Type B pancreatic cell (in vitro differentiated cells): ENCODE data around the gene ZNF829. TPM values are rescaled to one million over a fixed set of nuclear protein-coding genes. Genes with fewer than 3 reads are reported as not detected.

Experiments
- DNase-seq: peaks from one replicate; pipeline ENCODE4 v3.0.0; 2021; ENCODE audit warnings: mixed read lengths; ENCODE audit not compliant: unreplicated experiment; ENCODE audit errors: extremely low spot score
- H3K27ac Mint-ChIP-seq: 2 replicates; pipeline ENCODE4 v1.8.0; 2021; ENCODE audit warnings: mild to moderate bottlenecking, mixed read lengths
- H3K27me3 Mint-ChIP-seq: 2 replicates; pipeline ENCODE4 v1.8.0; 2021; ENCODE audit warnings: mixed read lengths
- H3K36me3 Mint-ChIP-seq: 2 replicates; pipeline ENCODE4 v1.8.0; 2021; ENCODE audit warnings: mixed read lengths
- H3K4me1 Mint-ChIP-seq: one replicate; pipeline ENCODE4 v1.8.0; 2021; ENCODE audit warnings: mixed read lengths; ENCODE audit not compliant: unreplicated experiment
- H3K4me3 Mint-ChIP-seq: 2 replicates; pipeline ENCODE4 v1.8.0; 2021; ENCODE audit warnings: mild to moderate bottlenecking, mixed read lengths
- H3K9me3 Mint-ChIP-seq: 2 replicates; pipeline ENCODE4 v1.8.0; 2021; ENCODE audit warnings: mixed read lengths
- CTCF ChIP-seq: fragments of 200-600 bp; sonication (generic); conservative IDR thresholded peaks from 2 replicates; pipeline ENCODE4 v1.5.0; 2021; ENCODE audit warnings: antibody characterized with exemption, mild to moderate bottlenecking
- total RNA-seq: library from RNA; stranded (reverse); gene quantifications from 2 replicates; pipeline ENCODE4 v1.2.1, GENCODE V29; 2021; ENCODE audit warnings: low replicate concordance

Gene ZNF829
- total RNA-seq, 1 donor from 2014 or later: 3.7 TPM

DNA sequence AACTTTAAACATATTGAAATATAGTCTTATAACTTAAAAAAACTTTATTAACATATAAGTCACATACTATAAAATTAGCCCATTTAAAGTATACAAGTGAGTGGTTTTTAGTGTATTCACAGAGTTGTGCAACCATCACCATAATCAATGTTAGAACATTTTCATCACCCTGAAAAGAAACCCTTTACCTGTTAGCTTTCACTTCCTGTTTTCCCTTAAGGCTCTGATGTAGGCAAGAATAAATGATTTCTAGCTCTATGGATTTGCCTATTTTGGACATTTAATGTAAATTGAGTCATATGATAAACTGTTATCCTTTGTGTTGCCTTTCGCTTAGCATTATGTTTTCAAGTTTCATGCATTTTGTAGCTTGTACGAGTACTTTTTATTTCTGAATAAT is 15.6 kb upstream of the ZNF829 start:
- DNase-seq: no peak
- Mint-ChIP-seq H3K9me3 (no peaks in the 10 kb centered on the region), H3K4me1 (no peaks in the 10 kb centered on the region), H3K36me3 (peaks cover 34% of the 10 kb centered on the region), H3K27ac (no peak overlapping the region), H3K27me3 (no peaks in the 10 kb centered on the region), H3K4me3 (no peak overlapping the region)
- TF ChIP-seq CTCF: no peak

DNA sequence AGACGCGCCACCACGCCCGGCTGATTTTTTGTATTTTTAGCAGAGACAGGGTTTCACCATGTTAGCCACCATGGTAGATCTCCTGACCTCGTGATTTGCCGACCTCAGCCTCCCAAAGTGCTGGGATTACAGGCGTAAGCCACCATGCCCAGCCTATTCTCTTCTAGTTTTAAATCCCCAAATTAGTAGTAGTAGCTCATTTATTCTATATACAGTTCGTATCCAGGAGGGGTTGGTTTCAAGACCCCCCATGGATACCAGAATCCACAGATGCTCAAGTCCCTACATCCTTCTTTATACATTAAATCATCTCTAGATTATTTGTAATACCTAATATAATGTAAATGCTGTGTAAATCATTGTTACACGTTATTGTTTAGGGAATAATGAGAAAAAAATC is 2.0 kb upstream of the ZNF829 start:
- DNase-seq: no peak
- peaks cover 4% of the 10 kb centered on the region for H3K9me3 Mint-ChIP-seq
- peaks cover 4% of the 10 kb centered on the region for H3K4me1 Mint-ChIP-seq
- peak overlapping the region; percentile 40 for H3K4me3 Mint-ChIP-seq
- H3K36me3 Mint-ChIP-seq: peaks cover 54% of the 10 kb centered on the region
- H3K27ac Mint-ChIP-seq: no peak overlapping the region
- no peaks in the 10 kb centered on the region for H3K27me3 Mint-ChIP-seq
- TF ChIP-seq CTCF: no peak

GRCh38 chr19:36916991-36917390 is 900 bp upstream of the ZNF829 start:
- Mint-ChIP-seq H3K27me3 (no peaks in the 10 kb centered on the region), H3K4me3 (peak overlapping the region; percentile 95), H3K36me3 (peaks cover 48% of the 10 kb centered on the region), H3K4me1 (peaks cover 4% of the 10 kb centered on the region), H3K9me3 (peaks cover 4% of the 10 kb centered on the region), H3K27ac (peak overlapping the region; percentile 90)
- TF ChIP-seq CTCF: no peak
- no peak for DNase-seq

- no peak for DNase-seq
- H3K4me3 Mint-ChIP-seq: no peak overlapping the region
- no peaks in the 10 kb centered on the region for H3K4me1 Mint-ChIP-seq
- no peak overlapping the region for H3K27ac Mint-ChIP-seq
- no peaks in the 10 kb centered on the region for H3K27me3 Mint-ChIP-seq
- peaks cover 75% of the 10 kb centered on the region for H3K36me3 Mint-ChIP-seq
- TF ChIP-seq CTCF: no peak
- peaks cover 37% of the 10 kb centered on the region for H3K9me3 Mint-ChIP-seq
Observed at GRCh38 chr19:36898422-36898821, 17.7 kb downstream of the ZNF829 start.

DNA sequence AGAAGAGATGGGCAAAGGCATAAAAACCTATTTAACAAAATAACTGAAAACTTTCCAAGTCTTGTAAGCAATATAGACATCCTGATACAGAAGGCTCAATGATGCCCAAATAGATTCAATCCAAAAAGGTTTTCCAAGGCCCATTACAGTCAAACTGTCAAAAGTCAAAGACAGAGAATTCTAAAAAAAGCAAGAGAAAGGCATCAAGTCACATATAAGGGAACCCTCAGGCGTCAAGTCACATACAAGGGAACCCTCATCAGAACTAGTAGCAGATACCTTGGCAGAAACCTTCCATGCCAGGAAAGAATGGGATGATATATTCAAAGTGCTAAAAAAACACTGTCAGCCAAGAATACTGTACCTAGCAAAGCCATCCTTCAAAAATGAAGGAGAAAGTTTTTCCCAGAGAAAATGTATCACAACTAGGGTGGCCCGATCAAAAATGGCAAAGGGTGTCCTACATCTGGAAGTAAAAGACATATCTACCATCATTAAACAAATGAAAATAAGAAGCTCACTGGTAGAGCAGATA is 21.2 kb downstream of the ZNF829 start:
- Mint-ChIP-seq H3K4me3 (no peak overlapping the region), H3K4me1 (no peaks in the 10 kb centered on the region), H3K27ac (no peak overlapping the region), H3K36me3 (peaks cover 78% of the 10 kb centered on the region), H3K27me3 (no peaks in the 10 kb centered on the region), H3K9me3 (peaks cover 45% of the 10 kb centered on the region)
- DNase-seq: no peak
- no peak for TF ChIP-seq CTCF
